Tracheal epithelial cell (primary cell): ENCODE data around the gene ATXN3. TPM values are rescaled to one million over a fixed set of nuclear protein-coding genes. Genes with fewer than 3 reads are reported as not detected.

Experiments used
- total RNA-seq: library from RNA; depleted of rRNA; stranded (reverse); fragments of >200 nt; gene quantifications from 2 replicates; pipeline ENCODE4 v1.2.1, GENCODE V29; 2014

ATXN3 gene
- 30.1 and 50.6 TPM in 2 replicates for total RNA-seq

GRCh38 chr14:92106143-92106926 lies at the start of gene ATXN3:
ATXN3 (minus strand) TSS chr14:92106582; CDS start chr14:92106552, 30 bp downstream.

GRCh38 chr14:92121670-92122350 lies 15.4 kb upstream of the ATXN3 start, which contains the start of the genes CPSF2 and NDUFB1:
CPSF2 (plus strand) TSS chr14:92121969; CDS start chr14:92130985, 9,016 bp downstream.
NDUFB1 (minus strand) TSS chr14:92121706; CDS start chr14:92117637, 4,069 bp downstream.

GRCh38 chr14:92039719-92040430 lies 66.5 kb downstream of the ATXN3 start, which contains the start of gene TRIP11:
TRIP11 (minus strand) TSS chr14:92040059; CDS start chr14:92039685, 374 bp downstream.

Other genes with a start within 250 kb of the ATXN3 start
- 33.0 and 50.3 TPM in 2 replicates for gene TC2N, start 239.0 kb downstream of the ATXN3 start, total RNA-seq
- 0.24 TPM in 1 of 2 replicates, not detected in the other for gene FBLN5, start 158.9 kb downstream of the ATXN3 start, total RNA-seq
- gene TRIP11, start 66.5 kb downstream of the ATXN3 start, total RNA-seq = 22.7 and 31.3 TPM in 2 replicates
- 105 and 144 TPM in 2 replicates for gene NDUFB1, start 15.1 kb upstream of the ATXN3 start, total RNA-seq
- 37.3 and 47.0 TPM in 2 replicates for gene CPSF2, start 15.4 kb upstream of the ATXN3 start, total RNA-seq
- not detected in 2 replicates for gene SLC24A4, start 216.6 kb upstream of the ATXN3 start, total RNA-seq